Uterus (tissue), 2 donors: Measurements from ENCODE around the gene IL21R.

ENCODE experiments used
- POLR2A ChIP-seq, 2 donors: fragments of 450-650 bp; IDR thresholded peaks; one replicate each; pipeline ENCODE4 v1.6.1; 2016; ENCODE audit warnings: antibody characterized with exemption in 2 of 2, mild to moderate bottlenecking in 1 of 2, moderate library complexity in 1 of 2
- TF ChIP-seq, protein P1 (sequence below), 4 experiments: fragments of 200-600 bp in 2 of 4; fragments of 450-650 bp in 2 of 4; sonication (generic) in 2 of 4; IDR thresholded peaks; one replicate each; pipeline ENCODE4 v1.5.1; 2016 to 2019; ENCODE audit warnings: antibody characterized with exemption in 4 of 4, mild to moderate bottlenecking in 2 of 4, moderate library complexity in 1 of 4

DNA sequence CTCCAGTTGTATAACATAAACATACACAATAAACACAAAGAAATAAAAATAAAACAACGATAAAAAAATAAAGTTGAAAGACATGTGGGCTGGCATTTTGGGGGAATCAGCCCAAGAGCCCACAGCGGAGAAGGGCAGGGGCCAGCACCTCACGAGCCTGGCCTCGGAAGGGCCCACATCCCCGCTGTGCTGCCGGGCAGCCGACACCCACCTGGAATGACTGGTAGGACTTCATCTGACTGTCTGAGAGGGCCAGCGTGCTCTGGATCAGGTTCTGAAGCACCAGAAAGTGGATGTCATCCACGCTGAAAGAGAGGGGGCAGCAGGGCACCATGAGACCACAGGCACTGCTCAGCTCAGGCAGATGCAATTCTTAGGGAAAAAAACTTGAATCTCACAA, 74.3 kb downstream of the IL21R start:
- TF ChIP-seq, protein P1, sequence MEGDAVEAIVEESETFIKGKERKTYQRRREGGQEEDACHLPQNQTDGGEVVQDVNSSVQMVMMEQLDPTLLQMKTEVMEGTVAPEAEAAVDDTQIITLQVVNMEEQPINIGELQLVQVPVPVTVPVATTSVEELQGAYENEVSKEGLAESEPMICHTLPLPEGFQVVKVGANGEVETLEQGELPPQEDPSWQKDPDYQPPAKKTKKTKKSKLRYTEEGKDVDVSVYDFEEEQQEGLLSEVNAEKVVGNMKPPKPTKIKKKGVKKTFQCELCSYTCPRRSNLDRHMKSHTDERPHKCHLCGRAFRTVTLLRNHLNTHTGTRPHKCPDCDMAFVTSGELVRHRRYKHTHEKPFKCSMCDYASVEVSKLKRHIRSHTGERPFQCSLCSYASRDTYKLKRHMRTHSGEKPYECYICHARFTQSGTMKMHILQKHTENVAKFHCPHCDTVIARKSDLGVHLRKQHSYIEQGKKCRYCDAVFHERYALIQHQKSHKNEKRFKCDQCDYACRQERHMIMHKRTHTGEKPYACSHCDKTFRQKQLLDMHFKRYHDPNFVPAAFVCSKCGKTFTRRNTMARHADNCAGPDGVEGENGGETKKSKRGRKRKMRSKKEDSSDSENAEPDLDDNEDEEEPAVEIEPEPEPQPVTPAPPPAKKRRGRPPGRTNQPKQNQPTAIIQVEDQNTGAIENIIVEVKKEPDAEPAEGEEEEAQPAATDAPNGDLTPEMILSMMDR (IDR thresholded peaks at IDR 0.05) = no peak
- TF ChIP-seq POLR2A (IDR thresholded peaks at IDR 0.05) = no peak
